ENCODE results near the gene CUX1.

CUX1 gene

DNA sequence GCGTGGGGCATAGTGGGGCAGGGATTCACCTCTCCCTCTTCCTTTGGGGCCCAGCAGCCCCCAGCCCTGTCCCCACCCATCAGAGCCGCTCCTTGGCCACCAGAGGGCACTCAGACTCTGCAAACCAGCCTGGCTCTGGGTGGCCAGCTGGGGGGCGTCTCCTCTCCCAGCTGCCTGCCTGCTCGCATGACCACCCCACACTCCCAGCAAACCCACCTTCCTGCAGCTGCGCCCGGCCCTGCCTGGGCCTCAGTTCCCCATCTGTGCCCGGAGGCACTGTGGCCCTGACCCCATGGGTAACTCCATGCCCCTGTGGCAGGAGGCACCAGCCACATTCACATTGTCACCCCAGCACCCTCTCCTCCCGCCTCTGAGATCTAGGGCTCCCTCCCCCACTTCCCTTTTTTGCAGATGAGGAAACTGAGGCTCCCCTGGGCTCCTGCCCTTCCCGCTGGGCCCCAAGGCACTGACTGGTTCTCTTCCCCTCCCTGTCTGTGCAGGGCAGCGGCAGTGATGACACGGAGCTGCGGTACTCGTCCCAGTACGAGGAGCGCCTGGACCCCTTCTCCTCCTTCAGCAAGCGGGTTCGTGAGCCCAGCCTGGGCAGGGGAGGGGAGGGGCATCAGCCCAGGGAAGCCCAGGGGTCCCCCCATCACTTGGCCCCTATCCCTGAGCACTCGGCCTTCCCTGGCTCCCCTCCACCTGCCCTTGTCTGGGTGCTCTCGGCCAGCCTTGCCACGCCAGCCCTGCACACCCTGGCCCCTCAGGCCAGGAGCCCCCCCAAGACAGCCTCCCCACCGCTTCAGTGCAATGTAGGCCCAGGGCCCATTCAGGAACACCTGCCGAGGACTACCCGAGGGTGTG is 462.3 kb downstream of the CUX1 start:
- DNase-seq (ENCODE audit: low read depth), result no peak
- H3K4me3 ChIP-seq (ENCODE audit: low read depth, low read length), result peak overlapping the region; percentile 24
- TF ChIP-seq, protein P1, sequence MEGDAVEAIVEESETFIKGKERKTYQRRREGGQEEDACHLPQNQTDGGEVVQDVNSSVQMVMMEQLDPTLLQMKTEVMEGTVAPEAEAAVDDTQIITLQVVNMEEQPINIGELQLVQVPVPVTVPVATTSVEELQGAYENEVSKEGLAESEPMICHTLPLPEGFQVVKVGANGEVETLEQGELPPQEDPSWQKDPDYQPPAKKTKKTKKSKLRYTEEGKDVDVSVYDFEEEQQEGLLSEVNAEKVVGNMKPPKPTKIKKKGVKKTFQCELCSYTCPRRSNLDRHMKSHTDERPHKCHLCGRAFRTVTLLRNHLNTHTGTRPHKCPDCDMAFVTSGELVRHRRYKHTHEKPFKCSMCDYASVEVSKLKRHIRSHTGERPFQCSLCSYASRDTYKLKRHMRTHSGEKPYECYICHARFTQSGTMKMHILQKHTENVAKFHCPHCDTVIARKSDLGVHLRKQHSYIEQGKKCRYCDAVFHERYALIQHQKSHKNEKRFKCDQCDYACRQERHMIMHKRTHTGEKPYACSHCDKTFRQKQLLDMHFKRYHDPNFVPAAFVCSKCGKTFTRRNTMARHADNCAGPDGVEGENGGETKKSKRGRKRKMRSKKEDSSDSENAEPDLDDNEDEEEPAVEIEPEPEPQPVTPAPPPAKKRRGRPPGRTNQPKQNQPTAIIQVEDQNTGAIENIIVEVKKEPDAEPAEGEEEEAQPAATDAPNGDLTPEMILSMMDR (IDR thresholded peaks at IDR 0.05; ENCODE audit: low read depth, low read length, missing control alignments), result peak; percentile 95

DNA sequence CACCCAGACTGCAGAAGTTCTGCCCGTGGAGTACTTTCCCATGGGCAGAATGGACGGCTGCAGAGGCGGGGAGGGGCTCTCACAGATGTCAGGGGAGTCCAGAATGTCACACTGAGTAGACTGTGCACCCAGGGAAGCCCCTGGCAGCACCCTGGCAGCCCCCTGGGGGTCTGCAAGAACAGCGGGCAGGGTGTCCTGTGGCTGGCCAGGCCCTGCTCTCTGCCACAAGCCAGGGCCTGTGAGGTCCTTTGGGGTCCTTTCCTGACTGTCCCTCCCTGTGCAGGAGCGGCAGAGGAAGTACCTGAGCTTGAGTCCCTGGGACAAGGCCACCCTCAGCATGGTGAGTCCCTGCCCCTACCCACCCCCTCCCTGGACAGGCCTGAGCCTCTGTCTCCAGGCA is 463.1 kb downstream of the CUX1 start:
- H3K4me3 ChIP-seq (ENCODE audit: low read depth, low read length), result no peak overlapping the region
- TF ChIP-seq, protein P1 (IDR thresholded peaks at IDR 0.05; ENCODE audit: low read depth, low read length, missing control alignments), result no peak
- DNase-seq (ENCODE audit: low read depth), result no peak

DNA sequence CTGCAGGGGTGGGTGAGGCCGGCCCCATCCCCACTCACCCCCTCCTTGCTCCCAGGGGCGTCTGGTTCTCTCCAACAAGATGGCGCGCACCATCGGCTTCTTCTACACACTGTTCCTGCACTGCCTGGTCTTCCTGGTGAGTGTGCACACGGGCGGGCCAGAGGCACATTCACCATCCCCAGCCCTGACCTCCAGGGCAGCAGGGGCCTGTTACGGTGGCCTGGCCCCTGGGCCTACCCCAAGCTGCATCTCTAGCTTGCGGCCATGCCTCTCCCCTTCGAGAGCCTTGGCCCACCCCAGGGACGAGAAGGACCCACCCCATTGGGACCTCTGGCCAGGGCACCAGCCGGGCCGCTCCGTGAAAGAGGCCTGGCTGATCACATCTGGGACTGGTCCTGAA is 464.4 kb downstream of the CUX1 start:
- H3K4me3 ChIP-seq (ENCODE audit: low read depth, low read length), result no peak overlapping the region
- TF ChIP-seq, protein P1 (IDR thresholded peaks at IDR 0.05; ENCODE audit: low read depth, low read length, missing control alignments), result no peak
- no peak for DNase-seq (ENCODE audit: low read depth)

DNA sequence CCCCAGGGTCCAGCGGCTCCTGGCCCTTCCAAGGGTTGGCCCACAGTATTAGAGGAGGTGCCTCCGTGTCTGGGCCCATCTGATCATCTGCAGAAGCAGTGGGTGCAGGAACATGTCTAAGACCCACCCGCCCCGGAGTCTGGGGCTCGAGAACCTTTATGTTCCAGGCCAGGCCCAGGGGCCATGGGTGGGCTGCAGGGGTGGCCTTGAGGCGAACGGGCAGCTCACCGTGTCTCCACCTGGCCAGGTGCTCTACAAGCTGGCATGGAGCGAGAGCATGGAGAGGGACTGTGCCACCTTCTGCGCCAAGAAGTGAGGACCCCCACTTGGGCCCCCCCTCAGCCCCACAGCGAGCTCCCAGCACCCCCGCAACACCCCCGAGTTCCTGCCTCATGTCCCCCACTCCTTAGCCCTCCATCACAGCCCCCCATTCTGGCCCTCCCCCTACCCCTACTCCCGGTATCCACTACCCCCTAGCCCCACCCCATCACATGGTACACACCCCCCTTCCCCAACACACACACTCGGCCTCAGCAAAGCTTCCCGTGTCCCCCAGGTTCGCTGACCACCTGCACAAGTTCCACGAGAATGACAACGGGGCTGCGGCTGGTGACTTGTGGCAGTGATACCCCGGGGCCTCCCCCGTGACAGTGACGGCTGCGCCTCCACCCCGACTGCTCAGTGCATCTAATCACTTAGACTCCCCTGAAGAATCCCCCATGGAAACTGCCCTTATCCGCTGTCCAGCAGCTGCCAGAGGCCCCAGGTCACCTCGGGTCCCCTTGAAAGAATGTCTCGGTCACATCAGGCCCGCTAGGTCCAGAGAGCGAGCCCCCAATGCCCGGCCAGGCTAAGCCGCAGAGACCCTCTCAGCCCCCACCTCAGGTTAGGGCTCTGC is 465.3 kb downstream of the CUX1 start:
- no peak for DNase-seq (ENCODE audit: low read depth)
- H3K4me3 ChIP-seq (ENCODE audit: low read depth, low read length), result no peak overlapping the region
- TF ChIP-seq, protein P1 (IDR thresholded peaks at IDR 0.05; ENCODE audit: low read depth, low read length, missing control alignments), result no peak

DNA sequence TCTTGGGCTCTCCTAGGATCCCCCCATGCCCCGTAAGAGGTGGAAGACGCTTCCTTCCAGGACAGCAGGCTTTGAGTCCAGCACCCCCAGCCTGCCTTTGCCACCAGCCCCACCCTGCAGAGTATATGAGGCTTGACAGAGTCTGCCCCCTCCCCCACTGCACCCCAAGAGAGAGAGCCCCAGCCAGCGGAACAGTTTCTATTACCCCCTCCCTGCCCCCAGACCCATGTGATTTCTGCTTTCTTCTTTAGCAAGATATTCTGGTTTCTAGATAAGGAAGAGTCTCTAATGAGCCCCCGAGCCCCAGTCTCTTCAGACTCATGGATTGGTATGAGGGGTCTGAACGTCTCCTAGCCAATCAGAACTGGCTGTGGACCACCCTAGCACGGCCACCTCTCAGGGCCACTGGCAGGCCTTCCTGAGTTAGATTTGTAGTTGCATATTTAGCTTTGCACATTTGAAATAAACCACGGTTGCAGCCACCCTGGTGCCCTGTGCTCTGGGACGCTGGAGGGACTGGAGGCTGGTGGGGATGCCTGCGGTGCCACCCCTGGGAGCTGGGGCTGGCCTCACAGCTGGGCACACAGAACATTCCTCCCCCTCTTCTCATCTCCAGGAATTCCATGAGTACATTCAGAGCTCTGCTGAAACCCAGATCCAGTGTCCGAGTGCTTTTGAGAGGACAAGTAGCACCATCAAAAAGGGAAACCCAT is 466.2 kb downstream of the CUX1 start:
- no peak overlapping the region for H3K4me3 ChIP-seq (ENCODE audit: low read depth, low read length)
- DNase-seq (ENCODE audit: low read depth), result no peak
- TF ChIP-seq, protein P1 (IDR thresholded peaks at IDR 0.05; ENCODE audit: low read depth, low read length, missing control alignments), result no peak

DNA sequence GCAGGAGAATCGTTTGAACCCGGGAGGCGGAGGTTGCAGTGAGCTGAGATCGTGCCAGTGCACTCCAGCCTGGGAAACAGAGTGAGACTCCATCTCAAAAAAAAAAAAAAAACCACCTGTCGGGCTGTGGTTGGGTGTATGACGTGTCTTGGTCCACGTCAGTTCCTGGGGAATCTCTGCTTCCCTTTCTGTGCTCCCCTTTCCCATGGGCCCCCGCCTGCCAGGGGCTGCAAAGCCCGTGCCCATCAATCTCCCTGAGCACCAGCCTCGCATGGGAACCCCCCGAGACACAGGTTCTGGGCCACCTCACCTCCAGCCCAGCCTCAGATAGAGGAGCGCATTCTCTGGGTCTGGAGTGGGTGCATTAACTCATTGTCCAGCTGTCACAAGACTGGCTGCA is 467.0 kb downstream of the CUX1 start:
- DNase-seq (ENCODE audit: low read depth), result no peak
- TF ChIP-seq, protein P1 (IDR thresholded peaks at IDR 0.05; ENCODE audit: low read depth, low read length, missing control alignments), result no peak
- peak overlapping the region; percentile 76; the same call in 1 of the 2 replicates for H3K4me3 ChIP-seq (ENCODE audit: low read depth, low read length)

Measured in GM12864 (cell line).